ENCODE measurements around the gene SPRY2. TPM values are rescaled to one million over a fixed set of nuclear protein-coding genes. Genes with fewer than 3 reads are reported as not detected.
"Not testable (repeated sequence)": the region's sequence is repeated elsewhere in the genome, so short reads cannot be mapped to it uniquely, and the experiment has no call there.

Gene SPRY2
- total RNA-seq, 1 donor from 2014 or later: 21.8 TPM

- no peak for DNase-seq (ENCODE audit: low spot score)
Measured at GRCh38 chr13:80348750-80349149, 7.8 kb upstream of the SPRY2 start.

- no peak for DNase-seq (ENCODE audit: low spot score)
Measured at GRCh38 chr13:80348314-80348713, 7.4 kb upstream of the SPRY2 start.

- no peak for DNase-seq (ENCODE audit: low spot score)
Measured at GRCh38 chr13:80345771-80346510, 5.0 kb upstream of the SPRY2 start.

GRCh38 chr13:80344032-80344431 is 3.1 kb upstream of the SPRY2 start:
- DNase-seq (ENCODE audit: low spot score): not testable (repeated sequence)

- DNase-seq (ENCODE audit: low spot score): peak; percentile 85
Measured at GRCh38 chr13:80342471-80343371, 1.8 kb upstream of the SPRY2 start.

- DNase-seq (ENCODE audit: low spot score): no peak
Measured at GRCh38 chr13:80341756-80342370, 937 bp upstream of the SPRY2 start.

- DNase-seq (ENCODE audit: low spot score): peak; percentile 35
Measured at GRCh38 chr13:80340651-80341100, 250 bp downstream of the SPRY2 start.

GRCh38 chr13:80339912-80340650 is 845 bp downstream of the SPRY2 start:
- peak; percentile 41 for DNase-seq (ENCODE audit: low spot score)

- no peak for DNase-seq (ENCODE audit: low spot score)
Measured at GRCh38 chr13:80339563-80339911, 1.4 kb downstream of the SPRY2 start.

GRCh38 chr13:80338781-80339562 is 2.0 kb downstream of the SPRY2 start:
- peak; percentile 53 for DNase-seq (ENCODE audit: low spot score)

GRCh38 chr13:80337288-80338081 is 3.4 kb downstream of the SPRY2 start:
- no peak for DNase-seq (ENCODE audit: low spot score)

GRCh38 chr13:80336776-80337287 is 4.1 kb downstream of the SPRY2 start:
- DNase-seq (ENCODE audit: low spot score): no peak

- no peak for DNase-seq (ENCODE audit: low spot score)
Measured at GRCh38 chr13:80336370-80336769, 4.6 kb downstream of the SPRY2 start.

- no peak for DNase-seq (ENCODE audit: low spot score)
Measured at GRCh38 chr13:80334597-80335260, 6.2 kb downstream of the SPRY2 start.

GRCh38 chr13:80331984-80332383 is 8.9 kb downstream of the SPRY2 start:
- DNase-seq (ENCODE audit: low spot score): no peak

GRCh38 chr13:80329250-80329649 is 11.7 kb downstream of the SPRY2 start:
- no peak for DNase-seq (ENCODE audit: low spot score)

GRCh38 chr13:80319004-80319403 is 21.9 kb downstream of the SPRY2 start:
- DNase-seq (ENCODE audit: low spot score): no peak

- no peak for DNase-seq (ENCODE audit: low spot score)
Measured at GRCh38 chr13:80314711-80315653, 25.9 kb downstream of the SPRY2 start.

Measured in mucosa of gallbladder (tissue), 1 donor.